ENCODE results near the gene IKBKE.

IKBKE gene

GRCh38 chr1:206472886-206473285, 2.6 kb downstream of the IKBKE start:
- H2BK5ac ChIP-seq (ENCODE audit: low read depth, low read length, poor library complexity) = no peak overlapping the region
- H3K79me1 ChIP-seq (ENCODE audit: low read length) = peaks cover 11% of the 10 kb centered on the region
- no peak overlapping the region for H4K8ac ChIP-seq (ENCODE audit: low read depth, low read length)
- no peak overlapping the region for H2AFZ ChIP-seq (ENCODE audit: insufficient read depth, low read length, poor library complexity)
- no peak overlapping the region for H4K12ac ChIP-seq (ENCODE audit: low read depth, low read length)
- H3K4ac ChIP-seq (ENCODE audit: low read depth, low read length) = no peak overlapping the region
- H3K23ac ChIP-seq (ENCODE audit: low read length) = no peak overlapping the region
- H3K4me2 ChIP-seq (ENCODE audit: low read length) = no peak overlapping the region
- peaks cover 5% of the 10 kb centered on the region for H3K9me3 ChIP-seq (ENCODE audit: insufficient read depth, low read depth, low read length)
- peaks cover 4% of the 10 kb centered on the region in 2 experiments for H3K36me3 ChIP-seq (ENCODE audit: control insufficient read depth in 1 of 2, insufficient read depth in 2 of 2, low read length in 2 of 2)
- H3K4me1 ChIP-seq (ENCODE audit: control insufficient read depth in 1 of 2, insufficient read depth in 2 of 2, low read length in 2 of 2) = peaks cover 22 to 33% of the 10 kb centered on the region in 2 experiments
- peaks cover 4% of the 10 kb centered on the region for H3K79me2 ChIP-seq (ENCODE audit: control insufficient read depth, insufficient read depth, low read length, poor library complexity)
- no peak overlapping the region for H3K14ac ChIP-seq (ENCODE audit: low read length)
- H3K4me3 ChIP-seq (ENCODE audit: low read depth, low read length) = no peak overlapping the region
- no peak overlapping the region for H3K9ac ChIP-seq (ENCODE audit: low read length)
- WGBS (ENCODE audit: extremely low coverage, insufficient coverage, insufficient read length) = no CpG with 5 or more reads among the region's 5 CpGs
- no peak for DNase-seq
- no peaks in the 10 kb centered on the region for H3K27me3 ChIP-seq (ENCODE audit: insufficient read depth, low read length)
- H3K27ac ChIP-seq (ENCODE audit: low read depth, low read length) = no peak overlapping the region
- H3K18ac ChIP-seq (ENCODE audit: low read length) = no peak overlapping the region
- H4K91ac ChIP-seq (ENCODE audit: low read depth, low read length) = no peak overlapping the region
- no peak overlapping the region for H2AK5ac ChIP-seq (ENCODE audit: low read length)
- H2BK120ac ChIP-seq (ENCODE audit: insufficient read depth, low read length, poor library complexity) = no peak overlapping the region
- H2BK12ac ChIP-seq (ENCODE audit: low read length) = no peak overlapping the region

- H3K4me1 ChIP-seq (ENCODE audit: control insufficient read depth in 1 of 2, insufficient read depth in 2 of 2, low read length in 2 of 2) = peaks cover 9 to 16% of the 10 kb centered on the region in 2 experiments
- no peak overlapping the region for H2BK5ac ChIP-seq (ENCODE audit: low read depth, low read length, poor library complexity)
- no peak overlapping the region for H4K91ac ChIP-seq (ENCODE audit: low read depth, low read length)
- no peaks in the 10 kb centered on the region for H3K27me3 ChIP-seq (ENCODE audit: insufficient read depth, low read length)
- no peak overlapping the region for H3K4me2 ChIP-seq (ENCODE audit: low read length)
- no peak overlapping the region for H2AK5ac ChIP-seq (ENCODE audit: low read length)
- H3K9me3 ChIP-seq (ENCODE audit: insufficient read depth, low read depth, low read length) = peaks cover 5% of the 10 kb centered on the region
- no peak overlapping the region for H3K9ac ChIP-seq (ENCODE audit: low read length)
- no peak overlapping the region for H3K23ac ChIP-seq (ENCODE audit: low read length)
- no peak overlapping the region for H2AFZ ChIP-seq (ENCODE audit: insufficient read depth, low read length, poor library complexity)
- no peak overlapping the region for H3K27ac ChIP-seq (ENCODE audit: low read depth, low read length)
- peaks cover 4% of the 10 kb centered on the region in 2 experiments for H3K36me3 ChIP-seq (ENCODE audit: control insufficient read depth in 1 of 2, insufficient read depth in 2 of 2, low read length in 2 of 2)
- no peak overlapping the region for H2BK12ac ChIP-seq (ENCODE audit: low read length)
- no peak overlapping the region for H3K4ac ChIP-seq (ENCODE audit: low read depth, low read length)
- H3K4me3 ChIP-seq (ENCODE audit: low read depth, low read length) = no peak overlapping the region
- no peak overlapping the region for H2BK120ac ChIP-seq (ENCODE audit: insufficient read depth, low read length, poor library complexity)
- no CpG with 5 or more reads among the region's 17 CpGs for WGBS (ENCODE audit: extremely low coverage, insufficient coverage, insufficient read length)
- no peak overlapping the region for H4K12ac ChIP-seq (ENCODE audit: low read depth, low read length)
- DNase-seq = no peak
- H3K18ac ChIP-seq (ENCODE audit: low read length) = no peak overlapping the region
- H3K79me2 ChIP-seq (ENCODE audit: control insufficient read depth, insufficient read depth, low read length, poor library complexity) = no peaks in the 10 kb centered on the region
- H3K79me1 ChIP-seq (ENCODE audit: low read length) = no peaks in the 10 kb centered on the region
- no peak overlapping the region for H3K14ac ChIP-seq (ENCODE audit: low read length)
- no peak overlapping the region for H4K8ac ChIP-seq (ENCODE audit: low read depth, low read length)
Observed at GRCh38 chr1:206476058-206476457, 5.8 kb downstream of the IKBKE start.

GRCh38 chr1:206476591-206476990, 6.3 kb downstream of the IKBKE start:
- Histone ChIP-seq H3K23ac (ENCODE audit: low read length) (no peak overlapping the region), H3K9ac (ENCODE audit: low read length) (no peak overlapping the region), H2BK5ac (ENCODE audit: low read depth, low read length, poor library complexity) (no peak overlapping the region), H3K79me1 (ENCODE audit: low read length) (no peaks in the 10 kb centered on the region), H3K4ac (ENCODE audit: low read depth, low read length) (no peak overlapping the region), H4K8ac (ENCODE audit: low read depth, low read length) (no peak overlapping the region), H3K18ac (ENCODE audit: low read length) (no peak overlapping the region), H4K12ac (ENCODE audit: low read depth, low read length) (no peak overlapping the region), H2AK5ac (ENCODE audit: low read length) (no peak overlapping the region), H2AFZ (ENCODE audit: insufficient read depth, low read length, poor library complexity) (no peak overlapping the region), H3K27ac (ENCODE audit: low read depth, low read length) (no peak overlapping the region), H2BK120ac (ENCODE audit: insufficient read depth, low read length, poor library complexity) (no peak overlapping the region), H3K14ac (ENCODE audit: low read length) (no peak overlapping the region), H3K79me2 (ENCODE audit: control insufficient read depth, insufficient read depth, low read length, poor library complexity) (no peaks in the 10 kb centered on the region), H3K4me3 (ENCODE audit: low read depth, low read length) (no peak overlapping the region), H2BK12ac (ENCODE audit: low read length) (no peak overlapping the region), H3K4me1 (ENCODE audit: control insufficient read depth in 1 of 2, insufficient read depth in 2 of 2, low read length in 2 of 2) (peaks cover 4 to 10% of the 10 kb centered on the region in 2 experiments), H3K27me3 (ENCODE audit: insufficient read depth, low read length) (no peaks in the 10 kb centered on the region), H3K9me3 (ENCODE audit: insufficient read depth, low read depth, low read length) (peaks cover 5% of the 10 kb centered on the region), H3K4me2 (ENCODE audit: low read length) (no peak overlapping the region), H4K91ac (ENCODE audit: low read depth, low read length) (no peak overlapping the region), H3K36me3 (ENCODE audit: control insufficient read depth in 1 of 2, insufficient read depth in 2 of 2, low read length in 2 of 2) (peaks cover 4% of the 10 kb centered on the region in 2 experiments)
- WGBS (ENCODE audit: extremely low coverage, insufficient coverage, insufficient read length) = no CpG with 5 or more reads among the region's 14 CpGs
- DNase-seq = no peak

- Histone ChIP-seq H2AFZ (ENCODE audit: insufficient read depth, low read length, poor library complexity) (no peak overlapping the region), H3K79me2 (ENCODE audit: control insufficient read depth, insufficient read depth, low read length, poor library complexity) (no peaks in the 10 kb centered on the region), H3K36me3 (ENCODE audit: control insufficient read depth in 1 of 2, insufficient read depth in 2 of 2, low read length in 2 of 2) (peaks cover 4% of the 10 kb centered on the region in 2 experiments), H4K91ac (ENCODE audit: low read depth, low read length) (no peak overlapping the region), H3K23ac (ENCODE audit: low read length) (no peak overlapping the region), H2BK12ac (ENCODE audit: low read length) (no peak overlapping the region), H3K4ac (ENCODE audit: low read depth, low read length) (no peak overlapping the region), H3K27ac (ENCODE audit: low read depth, low read length) (no peak overlapping the region), H2BK120ac (ENCODE audit: insufficient read depth, low read length, poor library complexity) (no peak overlapping the region), H3K9me3 (ENCODE audit: insufficient read depth, low read depth, low read length) (peaks cover 5% of the 10 kb centered on the region), H3K27me3 (ENCODE audit: insufficient read depth, low read length) (no peaks in the 10 kb centered on the region), H3K4me1 (ENCODE audit: control insufficient read depth in 1 of 2, insufficient read depth in 2 of 2, low read length in 2 of 2) (peaks cover 4 to 9% of the 10 kb centered on the region in 2 experiments), H2BK5ac (ENCODE audit: low read depth, low read length, poor library complexity) (no peak overlapping the region), H4K12ac (ENCODE audit: low read depth, low read length) (no peak overlapping the region), H3K79me1 (ENCODE audit: low read length) (no peaks in the 10 kb centered on the region), H3K4me3 (ENCODE audit: low read depth, low read length) (no peak overlapping the region), H3K18ac (ENCODE audit: low read length) (no peak overlapping the region), H3K9ac (ENCODE audit: low read length) (no peak overlapping the region), H3K14ac (ENCODE audit: low read length) (no peak overlapping the region), H2AK5ac (ENCODE audit: low read length) (no peak overlapping the region), H3K4me2 (ENCODE audit: low read length) (no peak overlapping the region), H4K8ac (ENCODE audit: low read depth, low read length) (no peak overlapping the region)
- no peak for DNase-seq
- WGBS (ENCODE audit: extremely low coverage, insufficient coverage, insufficient read length) = no CpG with 5 or more reads among the region's 5 CpGs
Observed at GRCh38 chr1:206477110-206477509, 6.8 kb downstream of the IKBKE start.

Data from trophoblast cell (in vitro differentiated cells and primary cell).